ENCODE measurements around the gene ZDHHC21. TPM values are rescaled to one million over a fixed set of nuclear protein-coding genes. Genes with fewer than 3 reads are reported as not detected.

ZDHHC21 gene, protein sequence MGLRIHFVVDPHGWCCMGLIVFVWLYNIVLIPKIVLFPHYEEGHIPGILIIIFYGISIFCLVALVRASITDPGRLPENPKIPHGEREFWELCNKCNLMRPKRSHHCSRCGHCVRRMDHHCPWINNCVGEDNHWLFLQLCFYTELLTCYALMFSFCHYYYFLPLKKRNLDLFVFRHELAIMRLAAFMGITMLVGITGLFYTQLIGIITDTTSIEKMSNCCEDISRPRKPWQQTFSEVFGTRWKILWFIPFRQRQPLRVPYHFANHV
- 10 to 100 TPM; 14.2 to 22.7 (median 20.3) TPM for polyA plus RNA-seq (ENCODE audit: insufficient read length in 4 of 4)

DNA sequence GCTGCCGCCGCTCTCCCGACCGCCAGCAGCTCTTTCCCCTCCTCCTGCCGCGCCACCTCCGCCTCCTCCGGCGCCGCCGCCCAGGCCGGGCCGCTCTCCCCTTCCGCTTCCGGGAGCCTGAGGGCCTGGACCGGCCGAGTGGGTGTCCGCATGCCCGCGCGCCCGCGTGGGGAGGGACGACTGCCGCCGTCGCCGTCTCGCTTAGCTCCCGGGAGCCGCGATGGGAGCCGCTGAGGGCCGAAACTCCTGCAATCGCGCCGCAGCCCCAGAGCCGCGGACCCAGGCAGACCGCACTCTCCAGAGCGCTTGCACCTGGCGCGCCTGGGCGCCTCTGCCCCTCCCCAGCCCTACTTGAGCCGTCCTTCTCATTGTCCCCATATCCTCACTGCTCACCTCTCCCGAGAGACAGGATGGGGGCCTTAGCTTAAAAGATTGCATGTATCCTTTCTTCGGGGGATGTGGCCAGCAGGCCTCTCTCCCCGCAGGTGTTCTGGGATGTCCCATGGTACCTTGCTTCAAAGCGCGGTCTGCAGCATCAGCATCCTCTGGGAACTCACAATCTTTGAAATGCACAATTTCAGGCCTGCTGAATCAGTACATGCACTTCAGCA lies at the start of gene ZDHHC21:
ZDHHC21 (minus strand) TSS at position 182 of the 611 bp plus-strand sequence. CDS start 19,092 bp downstream, outside the sequence.
- DNase-seq (ENCODE audit: low read depth in 4 of 4, low spot score in 3 of 4): peak in 2 of 4 donors; percentile 35 to 44

- DNase-seq (ENCODE audit: low read depth in 4 of 4, low spot score in 3 of 4): no peak
Measured at GRCh38 chr9:14741369-14741768, 48.1 kb upstream of the ZDHHC21 start.

GRCh38 chr9:14733133-14733532 lies 39.9 kb upstream of the ZDHHC21 start:
- DNase-seq (ENCODE audit: low read depth in 4 of 4, low spot score in 3 of 4): no peak

GRCh38 chr9:14731294-14731981 lies 38.2 kb upstream of the ZDHHC21 start:
- DNase-seq (ENCODE audit: low read depth in 4 of 4, low spot score in 3 of 4): no peak

- no peak for DNase-seq (ENCODE audit: low read depth in 4 of 4, low spot score in 3 of 4)
Measured at GRCh38 chr9:14730461-14730898, 37.2 kb upstream of the ZDHHC21 start.

DNA sequence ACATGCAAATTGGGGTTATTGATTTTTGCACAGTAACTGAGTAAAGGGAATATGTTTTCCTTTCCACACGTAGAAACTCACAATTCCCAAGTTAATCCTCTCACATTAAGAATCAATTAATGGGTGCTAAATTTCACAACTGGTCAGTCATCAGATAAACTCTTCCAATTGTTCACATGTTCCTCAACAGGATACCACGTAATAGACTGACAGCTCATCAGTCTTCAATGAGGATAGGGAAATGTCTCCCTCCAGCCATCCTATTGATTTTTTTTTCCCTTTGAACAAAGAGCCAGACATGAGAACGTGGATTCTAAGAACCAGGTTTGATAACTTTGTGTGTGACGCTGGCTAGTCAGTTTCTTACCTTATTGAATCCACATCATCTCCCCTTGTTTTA lies 30.1 kb upstream of the ZDHHC21 start:
- DNase-seq (ENCODE audit: low read depth in 4 of 4, low spot score in 3 of 4): no peak

GRCh38 chr9:14722391-14723035 lies 29.3 kb upstream of the ZDHHC21 start, which contains the start of gene CER1:
Gene CER1, minus strand, starts transcription at chr9:14722733. Its CDS starts 61 bp downstream, at chr9:14722672.
- DNase-seq (ENCODE audit: low read depth in 4 of 4, low spot score in 3 of 4): no peak

- DNase-seq (ENCODE audit: low read depth in 4 of 4, low spot score in 3 of 4): no peak
Measured at GRCh38 chr9:14719231-14719923, 26.1 kb upstream of the ZDHHC21 start.

GRCh38 chr9:14715102-14715501 lies 21.9 kb upstream of the ZDHHC21 start:
- DNase-seq (ENCODE audit: low read depth in 4 of 4, low spot score in 3 of 4): no peak

GRCh38 chr9:14713187-14713767 lies 20.0 kb upstream of the ZDHHC21 start:
- no peak for DNase-seq (ENCODE audit: low read depth in 4 of 4, low spot score in 3 of 4)

DNA sequence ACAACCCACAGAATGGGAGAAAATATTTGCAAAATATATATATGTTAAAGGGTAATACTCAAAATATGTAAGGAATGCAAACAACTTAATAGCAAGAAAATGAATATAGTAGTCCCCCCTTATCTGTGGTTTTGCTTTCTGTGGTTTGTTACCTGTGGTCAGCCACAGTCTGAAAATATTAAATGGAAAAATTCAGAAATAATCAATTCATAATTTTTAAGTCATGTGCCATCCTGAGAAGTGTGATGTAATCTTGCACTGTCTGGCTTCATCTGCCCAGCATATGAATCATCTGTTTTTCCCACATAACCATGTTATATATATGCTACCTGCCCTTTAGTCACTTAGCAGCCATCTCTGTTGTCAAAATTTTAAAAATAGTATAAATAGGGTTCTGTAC lies 17.6 kb upstream of the ZDHHC21 start:
- no peak for DNase-seq (ENCODE audit: low read depth in 4 of 4, low spot score in 3 of 4)

- DNase-seq (ENCODE audit: low read depth in 4 of 4, low spot score in 3 of 4): no peak
Measured at GRCh38 chr9:14706530-14707140, 13.4 kb upstream of the ZDHHC21 start.

DNA sequence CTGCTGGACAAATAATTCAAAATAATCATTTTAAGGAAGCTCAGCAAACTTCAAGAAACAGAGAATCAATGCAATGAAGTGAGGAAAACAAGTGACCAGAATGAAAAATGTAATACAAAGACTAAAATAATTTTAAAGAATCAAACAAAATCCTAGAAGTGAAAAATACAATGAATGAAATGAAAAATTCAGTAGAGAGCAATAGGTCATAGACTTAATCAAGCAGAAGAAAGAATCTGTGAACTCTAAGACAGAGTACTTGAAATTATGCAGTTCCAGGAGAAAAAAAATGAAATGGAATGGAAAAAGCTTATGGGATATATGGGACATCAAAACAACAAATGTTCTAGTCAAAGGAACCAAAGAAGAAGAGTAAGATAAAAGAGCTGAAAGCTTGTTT lies 11.8 kb upstream of the ZDHHC21 start:
- DNase-seq (ENCODE audit: low read depth in 4 of 4, low spot score in 3 of 4): no peak

DNA sequence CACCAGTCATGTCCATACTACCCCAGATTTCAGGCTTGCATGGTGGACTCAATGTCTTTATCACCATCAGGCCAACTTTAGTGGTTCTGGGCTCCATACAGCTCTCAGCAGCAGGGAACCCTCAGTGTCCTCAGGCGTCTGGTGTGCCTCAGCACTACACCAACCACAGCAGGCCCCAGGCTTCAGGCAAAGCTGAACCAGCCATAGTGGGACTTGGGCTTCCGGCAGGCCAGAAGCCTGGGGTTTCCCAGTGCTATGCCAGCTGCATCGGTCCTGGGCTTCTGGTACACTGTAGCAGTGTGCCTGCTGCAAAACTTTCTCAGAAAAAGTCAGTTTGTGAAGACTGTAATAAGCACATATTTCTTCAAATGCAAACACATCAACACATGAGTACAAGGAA lies 11.0 kb upstream of the ZDHHC21 start:
- no peak for DNase-seq (ENCODE audit: low read depth in 4 of 4, low spot score in 3 of 4)

GRCh38 chr9:14702200-14702720 lies 9.0 kb upstream of the ZDHHC21 start:
- no peak for DNase-seq (ENCODE audit: low read depth in 4 of 4, low spot score in 3 of 4)

GRCh38 chr9:14692470-14693250 lies 572 bp downstream of the ZDHHC21 start:
- DNase-seq (ENCODE audit: low read depth in 4 of 4, low spot score in 3 of 4): peak in 2 of 4 donors; percentile 12 to 14

GRCh38 chr9:14690948-14691730 lies 2.1 kb downstream of the ZDHHC21 start:
- no peak for DNase-seq (ENCODE audit: low read depth in 4 of 4, low spot score in 3 of 4)
